Fibroblast of gingiva (primary cell): ENCODE data around the gene LDLRAD4.

Source experiments
- DNase-seq: peaks from one replicate; pipeline ENCODE4 v3.0.0-alpha.2; 2011; ENCODE audit warnings: low read depth

LDLRAD4 gene

DNA sequence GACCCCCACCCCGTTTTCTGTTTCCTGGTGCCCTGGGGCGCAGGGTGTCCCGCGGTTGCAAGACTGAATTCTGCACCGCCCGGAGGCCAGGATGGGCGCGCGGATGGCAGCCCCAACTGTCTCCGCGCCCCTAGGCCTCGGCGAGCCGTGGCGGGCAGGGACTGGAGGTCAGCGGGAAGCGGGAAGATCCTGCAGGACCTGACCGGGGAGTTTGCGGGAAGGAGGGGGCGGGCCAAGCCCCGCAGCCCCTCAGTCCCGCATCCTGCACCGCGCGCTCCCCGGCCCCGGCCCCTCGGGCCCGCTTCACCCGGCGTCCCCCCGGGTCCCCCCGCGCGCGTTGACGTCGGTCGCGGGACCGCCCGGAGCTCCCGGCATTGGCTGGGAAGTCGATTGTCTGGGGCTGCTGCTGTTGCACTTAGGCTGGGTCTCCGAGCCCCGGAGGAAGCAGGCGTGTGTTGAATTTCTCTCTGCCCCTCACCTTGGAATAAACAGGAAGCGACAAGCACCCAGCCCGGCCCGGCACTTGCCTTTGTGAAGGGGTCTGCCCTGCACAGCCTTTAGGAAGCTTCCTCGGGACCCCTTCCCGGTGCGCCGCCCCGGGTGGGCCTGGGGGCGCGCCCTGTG lies at the start of gene LDLRAD4:
Gene LDLRAD4 (plus strand): TSS at position 393 of the 624 bp plus-strand sequence.
- DNase-seq = no peak

DNA sequence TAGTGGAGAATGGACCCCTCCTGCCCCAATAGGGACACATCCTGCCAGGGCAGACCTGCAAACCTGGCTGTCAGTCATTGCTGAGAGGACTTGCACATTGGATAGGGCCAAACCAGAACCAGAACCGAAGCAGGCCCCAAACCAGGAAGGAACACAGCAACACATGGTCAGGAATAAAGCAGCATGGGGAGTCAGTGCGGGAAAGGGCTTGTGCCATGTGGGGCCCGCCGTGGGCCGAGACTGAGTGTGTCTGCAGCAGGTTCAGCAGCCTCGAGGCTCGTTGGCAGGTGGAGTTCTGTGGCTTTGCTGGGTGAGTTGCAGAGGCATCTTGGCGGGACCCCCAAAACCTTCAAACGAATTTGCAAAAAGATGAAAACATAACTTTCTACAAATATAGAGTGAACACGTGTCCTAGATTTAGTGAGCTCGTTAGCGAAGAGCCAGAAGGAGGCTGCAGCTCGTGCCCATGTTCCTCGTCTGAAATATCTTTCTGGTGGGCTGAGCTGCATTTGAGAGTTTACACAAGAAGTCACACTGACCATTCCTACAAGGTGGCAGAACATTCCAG lies 44.9 kb upstream of the LDLRAD4 start:
- DNase-seq = no peak

DNA sequence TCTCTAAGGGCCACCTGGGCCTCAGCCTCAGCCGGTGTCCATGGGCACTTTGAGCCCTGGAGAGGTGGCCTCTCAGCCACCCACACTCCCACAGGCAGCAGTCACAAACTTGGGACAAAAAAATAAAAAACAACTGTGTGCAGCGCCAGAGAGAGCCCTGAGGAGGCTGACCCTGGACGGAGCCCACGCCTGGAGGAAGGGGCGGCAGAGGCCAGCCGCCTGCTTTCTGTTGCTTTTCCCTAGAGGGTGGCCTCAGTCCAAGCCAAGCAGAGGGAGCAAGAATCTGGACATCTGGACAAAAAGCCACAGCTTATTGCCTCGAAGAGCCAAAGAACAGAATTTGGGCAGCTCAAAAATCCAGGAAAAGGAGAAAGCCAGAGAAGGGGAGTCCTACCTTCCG lies 43.3 kb upstream of the LDLRAD4 start:
- no peak for DNase-seq

DNA sequence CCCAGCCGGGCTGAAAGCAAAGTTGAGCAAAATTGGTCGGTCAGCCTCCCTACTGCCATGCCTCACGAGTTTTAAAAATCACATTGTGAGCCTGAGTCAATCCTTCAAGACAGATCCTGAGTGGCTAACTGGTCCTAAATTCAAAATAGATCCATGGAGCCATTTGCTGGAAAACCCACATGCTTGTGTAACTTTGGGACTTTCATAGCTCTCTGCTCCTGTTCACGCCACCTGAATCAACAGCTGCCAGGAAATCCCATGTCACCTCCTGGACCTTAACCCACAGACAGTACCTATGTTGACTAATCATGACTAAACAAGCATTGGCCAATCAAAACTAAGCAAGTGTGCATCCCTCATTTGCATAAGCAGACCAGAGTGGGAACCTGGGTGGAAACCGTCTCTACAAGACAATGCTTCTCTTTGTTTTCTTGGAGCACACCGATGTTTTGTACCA lies 42.8 kb upstream of the LDLRAD4 start:
- DNase-seq = no peak

DNA sequence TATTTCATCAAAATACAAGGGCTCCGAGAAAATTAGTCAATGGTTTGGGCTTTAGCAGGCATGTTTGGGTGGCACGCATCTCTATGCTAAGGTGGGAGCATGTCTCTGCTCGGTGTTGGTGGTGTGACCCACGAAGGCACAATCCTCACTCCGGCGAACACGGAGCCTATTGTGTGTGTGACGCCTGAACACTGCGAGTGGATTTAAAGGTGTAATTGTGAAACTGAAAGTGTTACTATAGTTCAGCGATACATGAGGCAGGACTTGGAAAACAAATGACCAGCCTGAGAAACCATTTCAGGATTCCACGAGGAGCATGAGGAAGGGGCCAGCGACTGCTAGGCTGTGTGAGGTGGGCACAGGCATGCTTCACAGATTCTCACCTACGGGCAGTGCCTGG lies 41.7 kb upstream of the LDLRAD4 start:
- DNase-seq = no peak

DNA sequence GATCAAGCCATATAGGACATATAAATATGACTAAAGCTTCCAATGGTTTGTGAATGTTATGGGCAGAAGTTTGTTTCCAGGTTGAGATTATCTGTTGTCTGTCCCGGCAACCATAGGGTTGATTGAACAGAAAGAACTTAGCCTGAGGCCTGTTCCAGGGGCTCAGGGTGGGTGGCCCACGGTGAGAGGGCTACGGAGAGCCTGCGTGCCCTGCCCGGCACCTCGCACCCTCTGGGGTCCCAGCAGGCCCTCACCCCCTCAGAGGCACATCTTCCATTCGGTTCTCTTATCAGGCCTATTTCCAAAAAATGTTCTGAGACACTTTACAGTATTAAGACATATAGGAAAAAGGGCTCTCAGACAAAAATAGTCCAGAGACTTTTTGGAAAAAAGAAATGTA lies 40.4 kb upstream of the LDLRAD4 start:
- DNase-seq = no peak

DNA sequence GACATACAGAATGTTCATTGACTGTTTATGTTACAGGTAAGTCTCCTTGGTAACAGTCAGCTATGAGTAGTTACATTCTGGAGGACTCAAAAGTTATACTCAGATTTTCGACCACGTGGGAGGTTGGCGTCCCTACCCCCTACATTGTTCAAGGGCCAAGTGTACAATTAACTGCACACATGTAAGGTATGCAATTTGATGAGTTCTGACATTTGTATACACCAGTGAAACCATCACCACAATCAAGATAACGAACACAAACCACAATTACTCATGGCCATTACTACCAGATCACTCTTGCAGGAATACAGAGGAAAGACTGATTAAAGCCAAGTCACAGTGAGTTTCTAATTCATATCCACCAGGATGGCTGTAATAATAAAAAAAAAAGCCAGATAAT lies 39.6 kb upstream of the LDLRAD4 start:
- DNase-seq = no peak

DNA sequence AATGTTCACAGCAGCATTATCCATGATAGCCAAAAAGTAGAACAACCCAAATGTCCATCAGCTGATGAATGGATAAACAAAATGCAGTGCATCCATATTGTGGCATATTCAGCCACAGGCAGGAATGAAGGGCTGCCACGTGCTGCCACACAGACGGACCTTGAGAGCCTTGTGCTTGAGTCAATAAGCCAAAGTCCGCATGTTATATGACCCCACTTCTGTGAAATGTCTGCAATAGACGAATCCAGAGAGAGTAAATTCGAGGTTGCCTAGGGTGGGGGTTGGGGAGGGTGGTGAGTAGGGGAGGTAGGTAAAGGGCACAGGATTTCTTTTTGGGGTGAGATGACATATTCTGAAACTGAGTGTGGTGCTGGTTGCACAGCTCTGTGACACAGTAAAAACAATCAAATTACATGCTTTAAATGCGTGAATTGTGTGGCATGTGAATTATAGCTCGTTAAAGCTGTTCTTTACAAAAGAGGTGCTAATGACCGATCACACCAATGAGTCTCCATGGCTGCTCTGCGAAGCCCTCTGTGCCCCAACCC lies 38.9 kb upstream of the LDLRAD4 start:
- DNase-seq = no peak

DNA sequence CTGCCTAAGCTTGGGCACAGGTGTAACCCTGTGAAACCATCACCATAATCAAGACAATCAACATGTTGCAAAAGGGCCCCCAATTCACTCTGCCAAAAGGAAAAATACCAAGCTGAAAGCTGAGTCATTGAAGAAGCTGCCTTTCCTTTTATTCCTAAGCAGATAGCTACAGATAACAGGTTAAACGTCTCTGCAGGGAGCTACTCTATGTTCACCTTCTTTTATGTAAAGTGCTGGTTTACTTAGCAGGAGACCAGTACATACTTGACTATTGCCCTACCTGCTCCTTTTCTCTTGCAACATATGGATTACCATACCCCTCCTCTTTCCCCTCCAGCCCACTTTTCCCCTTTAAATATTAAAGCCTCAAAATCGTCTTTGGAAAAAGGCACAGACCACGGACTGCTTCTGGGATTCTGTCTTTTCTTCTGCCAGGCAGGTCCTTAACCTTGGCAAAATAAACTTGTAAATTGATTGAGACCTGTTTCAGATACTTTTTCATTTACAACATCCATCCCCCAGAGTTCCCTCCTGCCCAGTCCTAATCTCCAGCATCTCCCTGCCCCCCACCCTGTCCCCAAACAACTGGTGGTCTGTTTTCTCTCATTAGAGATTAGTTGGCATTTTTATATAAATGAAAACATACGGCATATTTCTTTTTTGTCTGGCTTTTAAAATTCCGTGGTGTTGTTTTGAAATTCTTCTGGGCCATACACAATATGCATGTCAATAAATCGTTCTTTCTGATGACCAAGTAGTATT lies 37.8 kb upstream of the LDLRAD4 start:
- no peak for DNase-seq

DNA sequence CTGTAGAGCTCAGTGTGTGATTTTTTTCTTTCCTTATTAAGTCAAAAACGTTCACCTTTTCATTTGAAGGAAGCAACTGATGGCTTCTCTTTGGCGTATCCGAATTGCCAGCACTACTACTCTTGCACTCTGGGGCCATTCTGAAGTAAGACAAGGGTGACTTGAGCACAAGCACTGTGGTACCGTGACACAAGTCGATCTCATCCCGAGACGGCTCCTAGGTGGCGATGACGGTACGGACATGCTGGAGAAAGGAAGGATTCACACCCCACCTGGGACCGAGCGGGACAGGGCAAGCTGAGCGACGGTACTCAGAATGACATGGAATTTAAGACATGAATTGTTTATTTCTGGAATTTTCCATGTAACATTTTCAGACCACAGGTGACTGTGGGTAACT lies 36.8 kb upstream of the LDLRAD4 start:
- DNase-seq = no peak

DNA sequence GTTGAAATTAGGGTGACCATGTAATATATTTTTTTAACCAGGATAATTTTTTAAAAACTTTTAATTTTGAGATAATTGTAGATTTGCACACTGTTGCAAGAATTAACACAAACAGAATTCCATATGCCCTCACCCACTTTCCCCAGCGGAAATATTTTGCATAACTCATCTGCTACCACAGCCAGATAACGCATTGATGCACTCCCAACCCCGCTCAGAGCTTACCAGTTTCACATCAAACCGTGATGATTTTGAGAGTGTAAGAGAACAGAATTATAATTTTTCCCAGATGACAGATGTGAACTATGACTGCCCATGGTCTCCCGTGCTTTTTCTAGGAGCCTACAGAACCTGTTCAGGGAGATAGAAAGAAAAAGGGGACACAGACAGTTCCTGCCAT lies 35.2 kb upstream of the LDLRAD4 start:
- no peak for DNase-seq

DNA sequence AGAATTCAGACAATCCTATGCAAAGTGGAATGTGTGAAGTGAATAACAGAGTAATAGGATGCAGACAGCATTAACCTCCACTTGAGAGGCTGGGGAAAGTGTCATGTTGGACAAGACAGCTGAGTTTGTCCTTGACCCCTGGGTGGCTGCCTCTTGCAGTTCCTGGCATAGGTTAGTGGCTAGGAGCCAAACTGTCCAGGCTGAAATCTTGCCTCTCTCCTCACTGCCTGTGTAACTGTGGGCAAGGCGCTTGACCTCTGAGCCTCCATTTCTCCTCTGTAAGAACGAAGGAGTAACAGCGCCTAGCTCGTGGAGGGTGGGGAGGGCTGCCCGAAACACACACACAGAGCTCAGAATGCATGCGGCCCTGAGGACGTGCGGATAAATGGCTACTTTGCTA lies 34.8 kb upstream of the LDLRAD4 start:
- no peak for DNase-seq

DNA sequence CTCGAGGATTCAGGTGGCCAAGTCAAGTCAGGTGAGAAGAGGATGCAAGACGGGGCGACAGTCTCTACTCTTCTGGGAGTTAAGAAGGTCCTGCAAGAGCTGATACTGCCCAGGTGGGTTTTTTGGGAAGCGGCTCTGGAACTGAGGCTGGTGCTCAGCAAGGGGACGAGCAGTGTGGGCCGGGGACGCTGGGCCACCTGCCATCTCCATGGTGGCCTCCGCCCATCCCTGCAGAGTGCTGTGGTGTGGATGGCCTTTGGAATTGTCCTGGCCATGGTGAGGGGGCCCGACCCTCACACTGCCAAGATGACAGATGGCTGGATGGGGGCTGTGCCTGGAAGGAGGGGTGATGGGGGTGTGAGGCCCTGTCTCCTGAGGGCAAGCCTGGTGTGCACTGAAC lies 34.2 kb upstream of the LDLRAD4 start:
- DNase-seq = no peak

DNA sequence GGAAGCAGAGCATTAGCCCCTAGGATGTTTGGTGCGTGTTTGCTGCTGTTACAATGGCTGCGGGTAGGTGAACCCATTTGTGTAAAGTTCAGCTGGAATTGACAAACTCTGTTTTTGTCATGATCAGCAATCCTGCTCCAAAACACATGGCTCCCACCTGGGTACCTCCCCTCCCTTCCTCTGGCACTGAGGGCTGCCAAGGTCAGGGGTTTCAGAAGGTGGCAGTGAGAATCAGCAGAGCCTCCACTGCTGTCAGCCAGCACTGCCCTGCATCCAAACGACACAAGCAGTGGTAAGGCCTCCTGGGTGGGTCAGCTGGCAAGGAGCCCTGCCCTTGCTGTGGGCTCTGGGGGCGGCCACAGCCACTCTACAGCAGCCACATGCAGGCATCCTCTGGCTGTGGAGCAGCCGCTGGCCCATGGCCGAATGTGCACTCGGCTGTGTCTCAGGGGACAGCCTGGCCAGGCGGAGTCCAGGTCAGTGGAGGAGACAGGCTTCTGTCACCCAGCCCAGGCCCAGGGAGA lies 32.8 kb upstream of the LDLRAD4 start:
- no peak for DNase-seq

DNA sequence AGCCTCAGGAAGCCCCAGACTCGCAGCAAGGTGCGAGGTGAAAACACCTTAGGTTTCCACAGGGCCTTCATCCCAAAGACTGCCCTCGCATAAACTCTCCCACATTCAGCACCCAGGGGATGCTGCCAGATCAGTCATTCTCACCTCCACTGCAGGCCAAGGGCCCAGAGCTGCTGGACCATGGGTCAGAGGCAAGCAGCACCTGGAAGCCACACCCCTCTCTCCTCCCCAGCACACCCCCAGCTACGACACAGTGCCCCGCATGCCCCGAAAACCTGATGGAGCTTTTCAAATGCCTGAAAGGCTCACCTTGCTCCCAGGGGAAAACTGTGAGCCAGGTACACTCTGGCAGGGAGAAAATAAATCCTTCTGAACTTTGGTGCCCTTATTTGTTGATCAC lies 31.9 kb upstream of the LDLRAD4 start:
- no peak for DNase-seq

DNA sequence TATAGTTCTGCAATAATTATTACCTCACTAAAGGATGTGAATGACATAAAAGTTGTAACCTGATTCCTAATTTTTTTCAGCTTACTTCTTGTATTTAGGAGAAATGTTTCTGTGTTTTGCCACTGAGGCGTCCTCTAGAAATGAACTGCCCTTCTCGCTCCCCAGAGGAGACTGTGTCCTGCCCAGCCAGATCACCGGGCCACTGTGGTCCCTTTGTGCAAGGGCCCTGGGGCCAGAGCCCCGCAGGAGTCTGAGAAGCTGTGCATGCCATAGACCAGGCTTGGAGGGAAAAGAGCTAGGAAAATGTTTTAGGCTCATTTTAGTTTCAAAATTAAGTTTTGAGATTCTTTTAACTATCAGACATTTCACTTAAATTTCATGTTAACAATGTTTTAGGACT lies 31.1 kb upstream of the LDLRAD4 start:
- no peak for DNase-seq

DNA sequence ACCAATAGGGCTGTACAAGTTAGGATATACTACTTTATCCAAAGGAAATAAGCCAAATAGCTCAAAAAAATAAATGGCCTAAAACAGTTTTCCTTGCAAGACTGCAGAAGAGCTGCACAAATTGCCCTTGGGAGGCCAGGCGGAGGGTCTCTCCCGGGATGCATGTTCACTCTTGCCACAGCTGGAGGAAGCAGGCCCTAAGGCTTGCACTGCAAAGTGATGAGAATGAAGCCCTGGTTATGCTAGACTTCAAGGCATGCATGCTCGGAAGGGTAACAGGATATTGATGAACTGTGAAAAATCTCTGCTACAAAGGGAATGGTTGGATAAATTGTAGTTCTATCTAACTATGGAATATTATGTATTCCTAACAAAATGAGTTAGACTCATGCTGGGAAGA lies 27.5 kb upstream of the LDLRAD4 start:
- DNase-seq = no peak

DNA sequence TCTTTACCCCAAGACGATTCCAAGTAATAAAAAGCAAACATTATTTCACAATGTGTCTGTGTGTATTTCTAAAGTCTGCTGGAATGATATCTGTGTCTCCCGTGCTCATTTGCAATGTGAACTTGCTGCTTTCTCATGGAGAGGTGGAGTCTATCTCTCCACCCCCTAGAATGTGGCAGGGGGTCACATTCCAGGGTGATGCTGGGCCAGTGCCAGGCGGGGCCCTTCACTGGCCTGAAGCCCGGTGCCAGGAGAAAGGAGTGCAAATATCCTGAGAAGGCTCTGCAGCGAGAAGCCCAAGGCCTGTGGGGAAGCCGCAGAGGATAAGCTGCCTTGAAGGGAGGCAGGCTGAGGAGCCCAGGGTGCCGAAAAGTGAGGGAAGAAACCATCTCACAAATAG lies 26.8 kb upstream of the LDLRAD4 start:
- DNase-seq = no peak

DNA sequence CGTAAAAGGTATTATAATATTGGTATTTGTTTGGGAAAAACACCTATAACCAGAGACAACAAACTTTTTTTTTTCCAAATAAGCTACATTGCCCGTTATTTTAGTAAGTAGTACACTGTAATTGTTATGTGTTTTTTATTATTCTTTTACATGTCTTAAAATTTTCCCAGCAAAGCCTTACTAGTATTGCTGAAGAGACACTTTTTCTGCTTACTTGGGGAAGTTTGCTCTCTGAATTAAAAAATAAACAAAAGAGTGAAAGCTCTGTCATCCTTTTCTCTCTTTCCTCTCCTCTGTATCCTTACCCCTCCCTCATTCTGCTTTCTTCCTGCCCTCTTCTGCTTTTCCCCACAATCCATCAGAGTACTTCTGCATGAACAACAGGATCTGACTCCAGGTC lies 25.6 kb upstream of the LDLRAD4 start:
- no peak for DNase-seq

DNA sequence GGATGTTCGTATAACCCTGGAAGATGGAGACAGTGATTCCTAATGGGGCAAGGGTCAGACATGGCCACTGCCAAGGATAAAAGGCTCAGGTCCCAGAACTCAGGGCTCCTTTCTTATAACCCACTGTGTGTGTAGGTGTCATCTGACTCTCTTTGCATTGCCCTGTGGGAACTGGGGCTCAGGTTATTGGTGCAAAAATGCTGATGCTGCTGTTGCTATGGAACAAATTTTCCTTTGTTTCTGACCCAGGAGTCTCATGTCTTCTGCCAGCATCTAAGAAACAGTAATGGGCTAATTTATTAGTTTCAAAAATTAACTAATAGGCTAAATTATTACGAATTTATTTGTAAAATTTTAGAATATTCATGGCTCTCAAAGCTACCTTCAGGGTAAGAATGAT lies 24.3 kb upstream of the LDLRAD4 start:
- DNase-seq = no peak

DNA sequence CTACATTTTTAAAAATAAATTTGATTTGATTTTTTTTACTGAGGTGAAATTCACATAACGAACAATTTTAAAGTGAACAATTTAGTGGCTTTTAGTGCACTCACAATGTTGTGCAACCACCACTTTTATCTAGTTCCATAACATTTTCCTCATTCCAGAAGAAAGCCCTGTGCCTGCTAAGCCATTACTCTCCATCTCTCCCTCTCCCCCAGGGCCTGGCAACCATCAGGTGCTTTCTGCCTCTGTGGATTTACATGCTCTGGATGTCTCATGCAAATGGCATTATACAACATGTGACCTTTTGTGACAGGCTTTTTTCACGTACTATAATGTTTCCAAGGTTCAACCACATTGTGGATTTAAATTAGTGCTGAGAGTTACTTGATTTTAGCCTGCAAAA lies 19.9 kb upstream of the LDLRAD4 start:
- no peak for DNase-seq

DNA sequence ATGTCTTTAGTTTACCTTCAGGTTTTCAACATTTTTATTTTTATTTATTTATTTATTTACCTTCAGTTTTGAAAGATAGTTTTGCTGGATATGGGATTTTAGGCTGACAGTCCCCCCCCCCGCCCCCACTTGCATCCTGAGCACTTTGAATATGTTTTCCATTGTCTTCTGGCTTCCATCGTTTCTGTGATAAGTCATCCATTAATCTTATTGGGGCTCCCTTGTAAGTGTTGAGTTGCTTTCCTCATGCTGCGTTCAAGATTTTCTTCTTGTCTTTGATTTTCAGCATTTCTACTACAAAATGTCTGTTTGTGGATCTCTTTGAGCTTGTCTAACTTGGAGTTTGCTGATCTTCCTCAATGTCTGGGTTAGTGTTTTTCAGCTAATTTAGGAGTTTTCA lies 19.4 kb upstream of the LDLRAD4 start:
- DNase-seq = no peak

DNA sequence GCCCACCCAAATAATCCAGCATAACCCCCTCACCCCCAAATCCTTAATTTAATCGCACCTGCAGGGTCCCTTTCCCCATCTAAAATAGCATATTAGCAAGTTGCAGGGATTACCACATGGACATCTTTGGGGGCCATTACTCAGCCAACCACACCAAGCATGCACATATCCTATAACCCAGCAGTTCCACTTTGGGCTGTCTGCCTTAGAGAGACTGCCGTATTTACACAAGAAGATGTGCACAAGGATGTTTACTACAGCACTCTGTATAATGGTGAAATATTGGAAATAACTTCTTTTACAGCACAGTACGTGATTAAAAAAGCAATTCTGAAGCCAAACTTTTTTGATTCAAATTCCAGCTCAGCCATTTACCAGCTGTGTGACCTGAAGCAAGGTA lies 17.3 kb upstream of the LDLRAD4 start:
- DNase-seq = no peak
